Iris pigment epithelial cell (primary cell): ENCODE data around the gene LARGE1.
A peak's percentile ranks its signal among the peaks of the same experiment; 100 is the strongest.

Experiments
- DNase-seq: peaks from one replicate; pipeline ENCODE4 v3.0.0-alpha.2; 2011; ENCODE audit warnings: low read depth

Gene LARGE1

DNA sequence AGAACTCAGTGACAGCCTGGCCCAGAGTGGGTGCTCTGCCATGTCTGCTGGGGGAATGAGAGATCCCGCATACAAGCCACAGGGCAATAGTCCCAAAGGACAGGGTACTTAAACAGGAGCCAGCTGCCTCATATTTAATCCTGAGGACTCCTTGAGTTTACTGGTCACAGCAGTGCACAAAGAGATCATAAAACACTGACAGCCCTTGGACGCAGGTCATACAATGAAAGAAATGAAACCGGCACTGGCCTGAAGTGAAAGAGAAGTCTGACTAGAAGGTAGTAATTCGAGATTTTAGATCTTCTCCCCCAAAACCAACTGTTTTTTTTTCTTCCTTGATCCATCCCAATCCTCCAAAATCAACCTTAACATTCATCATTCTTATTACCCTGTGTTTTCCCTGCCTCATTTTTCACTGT lies 562.3 kb downstream of the LARGE1 start:
- DNase-seq = no peak

DNA sequence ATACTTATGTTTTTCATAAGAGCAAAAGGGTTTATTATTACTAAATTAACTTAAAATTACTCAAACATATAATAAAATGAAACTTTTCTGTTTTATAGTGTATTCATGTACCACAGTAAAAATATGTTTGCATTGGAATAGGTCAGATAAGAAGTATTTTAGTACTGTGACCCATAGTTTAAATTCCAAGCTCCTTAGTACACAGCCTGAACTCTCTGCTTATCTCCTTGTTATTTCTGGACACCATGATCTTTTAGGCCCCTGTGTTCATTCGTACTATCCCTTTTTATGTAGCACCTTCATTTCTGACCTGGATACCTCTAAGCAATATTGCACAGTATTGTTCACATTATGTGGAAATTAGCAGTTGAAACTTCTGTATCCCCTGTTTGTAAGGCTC lies 565.3 kb downstream of the LARGE1 start:
- no peak for DNase-seq

DNA sequence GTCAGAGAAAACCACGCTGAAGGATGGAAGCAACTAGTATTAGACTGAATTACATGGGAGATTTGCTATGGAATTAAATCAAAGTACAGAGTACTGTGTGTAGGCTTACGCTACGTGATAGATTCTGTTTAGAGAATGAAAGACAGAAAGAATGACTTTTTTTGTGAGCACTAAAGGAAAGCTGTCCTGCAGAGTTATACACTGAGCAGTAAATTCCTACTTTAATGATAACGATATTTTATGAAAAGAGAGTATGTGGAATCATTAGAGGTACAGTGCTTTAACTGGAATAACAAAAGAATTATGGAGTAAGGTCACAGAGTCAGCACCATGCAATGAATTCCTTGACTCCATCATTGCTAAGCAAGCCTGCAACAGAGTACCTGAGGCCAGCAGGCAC lies 566.8 kb downstream of the LARGE1 start:
- DNase-seq = no peak

DNA sequence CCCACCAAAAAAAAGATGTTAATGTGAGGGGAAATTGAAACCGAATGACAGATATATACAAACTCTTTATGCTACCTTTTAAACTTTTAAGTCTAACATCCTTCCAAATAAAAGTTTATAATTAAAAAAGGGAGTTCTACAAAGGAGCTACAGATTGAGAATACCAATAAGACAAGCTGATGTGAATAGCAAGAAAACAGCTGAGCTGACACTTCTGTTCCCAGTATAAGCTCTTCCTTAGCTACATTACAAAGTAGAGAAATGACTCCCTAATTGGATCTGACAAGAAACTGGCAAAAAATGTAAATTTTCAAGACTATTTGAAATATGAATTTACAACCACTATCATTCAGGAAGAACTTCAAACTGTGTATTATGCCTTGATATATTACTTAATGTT lies 567.5 kb downstream of the LARGE1 start:
- no peak for DNase-seq

DNA sequence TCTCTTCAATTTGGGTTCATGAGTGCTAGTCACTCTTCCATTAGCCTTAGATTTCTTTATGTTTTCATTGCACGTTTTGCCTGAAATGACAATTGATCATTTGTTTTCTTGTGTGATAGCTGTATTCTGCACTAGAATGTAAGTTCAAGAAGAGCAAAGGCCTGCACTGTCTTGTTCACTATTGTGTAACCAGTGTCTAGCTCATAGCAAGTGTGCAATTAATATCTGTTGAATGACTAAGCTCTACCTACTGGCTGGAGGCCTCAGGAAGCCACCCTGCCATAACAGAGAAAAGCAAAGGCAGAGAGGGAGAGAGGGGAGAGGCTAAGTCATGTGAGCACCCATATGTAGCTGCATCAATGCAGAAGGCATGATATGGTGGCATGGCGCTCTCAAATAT lies 569.3 kb downstream of the LARGE1 start:
- no peak for DNase-seq

DNA sequence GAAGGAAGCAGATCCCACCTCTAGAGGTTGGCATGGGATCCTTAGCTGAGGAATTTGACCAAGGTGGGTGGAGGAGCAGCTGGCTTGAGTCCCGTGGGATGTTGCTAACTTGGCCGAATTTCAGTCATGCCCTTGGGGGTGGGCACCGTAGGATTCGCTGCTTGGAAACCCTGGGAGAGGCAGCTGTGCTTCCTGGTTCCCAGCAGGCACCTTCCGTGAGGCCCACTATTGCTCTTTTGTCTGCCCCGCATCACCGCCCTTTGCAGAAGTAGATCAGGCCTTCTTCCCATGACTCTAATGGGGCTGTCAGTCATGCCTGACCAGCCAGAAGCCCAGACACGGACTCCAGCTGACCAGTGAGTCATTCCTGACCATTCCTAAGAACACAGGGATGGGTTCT lies 569.8 kb downstream of the LARGE1 start:
- DNase-seq = no peak

DNA sequence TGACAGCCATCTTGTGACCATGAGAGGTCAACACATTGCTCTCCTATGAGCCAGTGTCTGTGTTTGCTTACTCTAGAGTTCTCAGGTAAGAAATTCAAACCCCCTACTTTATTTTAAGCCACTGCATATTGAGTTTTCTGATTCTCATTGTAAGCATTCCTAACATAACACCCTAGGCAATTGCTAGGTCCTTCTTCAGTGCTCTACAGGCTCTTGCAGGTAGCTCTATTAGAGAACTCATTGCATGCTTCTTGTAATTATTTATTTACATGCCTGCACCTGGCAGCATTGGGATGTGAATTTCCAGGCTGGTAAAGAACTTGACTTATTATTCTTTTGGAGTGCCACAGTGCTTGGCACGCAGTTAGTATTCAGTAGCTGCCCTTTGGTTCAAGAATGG lies 573.3 kb downstream of the LARGE1 start:
- DNase-seq = no peak

DNA sequence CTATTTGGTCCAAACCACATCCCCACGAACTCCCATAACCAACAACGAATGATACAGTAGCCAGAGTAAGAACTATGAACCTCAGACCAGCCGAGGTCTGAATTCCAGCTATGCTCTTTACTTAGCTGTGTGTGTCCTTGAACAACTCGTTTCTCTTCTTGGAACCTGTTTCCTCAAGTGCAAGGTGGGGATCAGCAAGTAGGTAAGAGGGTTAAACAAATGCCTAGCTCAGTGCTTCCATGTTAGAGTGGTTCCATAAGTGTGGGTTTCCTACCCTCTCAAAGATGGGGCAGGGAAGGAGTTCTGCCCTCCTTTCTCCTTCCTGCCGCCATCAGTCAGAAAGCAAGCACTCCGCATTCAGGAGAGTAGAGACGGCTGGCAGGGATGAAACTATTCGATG lies 578.7 kb downstream of the LARGE1 start:
- no peak for DNase-seq

DNA sequence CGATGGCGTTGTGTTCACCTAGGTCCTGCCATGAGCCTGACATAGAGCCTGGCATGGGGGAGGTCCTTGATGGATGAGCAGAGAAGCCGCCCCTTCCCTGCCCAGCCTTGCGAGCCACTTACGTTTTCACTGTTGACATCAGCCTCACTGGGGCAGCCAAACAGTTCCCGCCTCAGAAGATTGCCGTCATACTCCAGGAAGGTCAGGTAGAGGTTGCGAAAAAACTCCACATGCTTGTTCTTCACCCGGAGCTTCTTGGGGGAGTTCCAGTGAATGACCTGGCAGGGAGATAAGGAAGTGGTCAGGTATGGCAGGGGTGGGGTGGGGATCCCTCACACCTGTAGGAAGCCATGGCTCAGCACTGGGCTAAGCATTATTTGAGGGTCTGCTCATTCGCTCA lies 582.8 kb downstream of the LARGE1 start:
- no peak for DNase-seq

DNA sequence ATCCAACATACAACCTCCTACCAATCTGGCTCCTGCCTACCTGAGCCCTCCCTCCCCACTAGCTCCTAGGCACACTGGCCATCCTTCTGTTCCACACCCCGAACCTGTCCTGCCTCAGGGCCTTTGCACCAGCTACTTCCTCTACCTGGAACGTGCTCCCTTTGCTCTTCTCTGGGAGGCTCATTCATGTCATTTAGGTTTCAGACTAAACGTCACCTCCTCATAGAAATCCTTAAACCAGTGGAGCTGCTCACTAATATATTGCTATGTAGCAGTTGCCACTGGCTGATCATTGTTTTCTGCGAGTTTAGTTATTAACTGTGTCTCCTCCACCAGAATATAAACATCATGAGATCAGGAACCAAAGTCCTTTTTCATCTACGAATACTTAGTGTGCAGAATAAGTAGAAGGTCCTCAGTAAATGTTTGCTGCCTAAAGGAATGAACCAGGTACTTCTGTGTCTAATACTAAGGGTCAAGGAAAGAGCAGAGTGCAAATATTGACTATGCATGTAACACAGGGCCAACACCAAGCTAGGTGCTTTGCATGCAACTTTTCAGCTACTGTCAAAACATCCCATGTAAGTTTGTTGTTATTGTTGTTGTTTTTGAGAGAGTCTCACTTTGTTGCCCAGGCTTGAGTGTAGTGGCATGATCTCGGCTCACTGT lies 584.5 kb downstream of the LARGE1 start:
- DNase-seq = no peak

DNA sequence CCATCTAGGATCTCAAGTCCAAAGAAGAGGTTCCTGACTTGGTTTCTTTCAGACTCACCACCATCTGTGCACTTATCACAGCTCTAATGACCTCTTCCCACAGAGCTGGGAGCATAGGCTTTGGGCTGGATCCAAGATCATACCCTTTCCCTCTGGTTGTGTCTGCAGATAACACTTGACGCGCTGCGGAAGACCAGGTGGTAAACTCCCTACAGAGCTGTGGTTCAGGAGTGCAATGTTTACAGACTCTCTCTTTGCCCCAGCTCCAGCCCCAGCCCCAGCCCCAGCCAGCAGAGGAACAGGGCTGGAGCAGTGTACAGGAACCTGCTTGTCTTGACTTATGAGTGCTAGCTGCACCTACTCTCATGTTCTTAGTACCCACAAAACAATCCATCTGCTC lies 587.7 kb downstream of the LARGE1 start:
- DNase-seq = no peak

DNA sequence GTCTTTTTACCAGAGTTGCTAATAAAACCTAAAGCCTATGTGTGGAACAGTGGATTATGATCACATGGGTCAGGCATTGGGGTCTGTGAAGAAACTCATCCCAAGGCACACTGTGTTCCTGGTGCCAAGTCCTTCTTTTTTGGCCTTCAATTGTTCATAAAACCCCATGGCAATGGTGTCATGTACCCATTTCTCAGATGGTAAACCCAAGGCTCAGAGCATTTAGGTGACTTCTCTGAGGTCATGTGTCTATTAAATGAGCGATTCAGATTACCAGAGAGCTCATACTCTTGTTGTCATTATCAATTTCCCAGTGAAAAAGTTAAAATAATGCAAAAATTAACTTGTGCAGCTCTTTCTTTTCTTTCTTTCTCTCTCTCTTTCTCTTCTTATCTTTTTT lies 589.3 kb downstream of the LARGE1 start:
- no peak for DNase-seq

DNA sequence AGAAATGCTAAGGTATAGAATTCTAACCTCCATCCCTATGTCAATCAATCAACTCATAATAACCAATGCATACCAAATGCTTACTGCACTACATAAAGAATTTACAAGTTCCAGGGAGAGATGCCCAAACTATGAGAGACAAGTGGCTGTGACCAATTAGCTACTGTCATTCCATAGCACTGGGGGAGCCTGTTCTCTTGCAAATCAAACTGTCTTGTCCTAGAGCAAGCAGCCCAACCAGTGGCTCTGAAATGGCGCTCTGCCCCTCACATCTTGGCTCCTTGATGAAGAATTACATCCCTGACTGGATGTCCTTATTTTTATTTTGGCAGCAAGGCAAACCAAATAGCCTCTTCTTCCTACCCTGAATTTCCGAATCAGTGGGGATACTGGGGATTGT lies 589.7 kb downstream of the LARGE1 start:
- DNase-seq = no peak

DNA sequence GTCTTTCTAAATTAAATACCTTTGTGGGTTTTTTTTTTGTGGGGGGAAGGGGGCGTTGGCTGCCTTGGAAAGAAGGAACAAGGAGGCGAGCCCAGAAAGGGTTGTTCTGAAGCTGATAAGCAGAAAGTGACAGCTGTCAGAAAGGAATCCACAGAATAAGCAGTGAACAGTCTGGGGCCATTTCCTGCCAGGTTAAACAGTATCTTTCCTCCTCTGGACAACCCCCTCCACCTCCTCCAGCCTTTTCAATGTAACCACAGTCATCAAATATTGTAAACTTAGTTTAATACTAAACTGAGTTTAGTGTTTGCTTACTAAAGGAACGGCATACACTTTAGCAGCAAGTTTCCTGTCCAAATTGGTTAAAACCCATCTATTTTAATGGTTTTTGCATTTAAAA lies 590.9 kb downstream of the LARGE1 start:
- DNase-seq = no peak

DNA sequence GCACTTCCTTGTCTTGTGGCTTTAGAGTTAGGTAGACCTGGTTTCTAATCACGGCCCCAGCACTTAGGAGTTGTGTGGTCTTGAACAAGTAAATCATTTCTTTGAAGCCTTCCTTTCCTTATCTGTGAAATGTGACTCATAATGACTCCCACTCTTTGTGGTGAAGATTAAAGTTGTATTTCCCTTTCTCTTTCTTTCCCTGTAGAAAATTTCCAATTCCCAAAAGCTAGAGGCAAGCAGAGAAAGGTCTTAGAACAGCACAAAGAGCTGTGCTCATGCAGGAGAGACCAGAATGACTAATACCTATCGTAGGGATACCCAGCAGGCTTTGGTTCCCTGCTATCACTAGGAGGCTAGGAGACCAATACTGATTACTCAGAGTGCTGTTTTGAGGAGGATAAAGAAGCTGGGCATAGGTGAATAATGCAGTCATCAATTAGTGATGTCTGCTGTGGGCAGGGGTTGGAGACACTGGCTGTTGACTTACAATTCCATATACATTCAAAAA lies 591.4 kb downstream of the LARGE1 start:
- peak; percentile 8 for DNase-seq

DNA sequence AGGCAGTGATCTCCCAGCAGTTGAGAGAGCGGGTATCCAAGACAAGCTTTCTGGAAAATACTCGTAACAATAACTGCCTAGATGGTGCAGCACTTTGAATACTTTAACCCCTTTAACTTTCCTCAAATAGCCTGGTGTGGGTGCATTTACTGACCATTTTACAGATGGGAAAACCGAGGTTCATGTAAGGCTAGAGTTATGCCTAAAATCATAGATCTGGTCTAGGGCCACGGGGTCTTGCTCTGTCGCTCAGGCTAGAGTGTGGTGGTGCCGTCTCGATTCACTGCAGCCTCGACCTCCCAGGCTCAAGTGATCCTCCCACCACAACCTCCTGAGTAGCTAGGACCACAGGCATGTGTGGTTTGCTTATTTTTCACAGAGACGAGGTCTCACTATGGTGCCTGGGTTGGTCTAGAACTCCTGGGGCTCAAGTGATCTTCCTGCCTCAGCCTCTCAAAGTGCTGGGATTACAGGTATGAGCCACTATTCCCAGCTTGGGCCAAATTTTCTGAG lies 592.9 kb downstream of the LARGE1 start:
- DNase-seq = no peak

DNA sequence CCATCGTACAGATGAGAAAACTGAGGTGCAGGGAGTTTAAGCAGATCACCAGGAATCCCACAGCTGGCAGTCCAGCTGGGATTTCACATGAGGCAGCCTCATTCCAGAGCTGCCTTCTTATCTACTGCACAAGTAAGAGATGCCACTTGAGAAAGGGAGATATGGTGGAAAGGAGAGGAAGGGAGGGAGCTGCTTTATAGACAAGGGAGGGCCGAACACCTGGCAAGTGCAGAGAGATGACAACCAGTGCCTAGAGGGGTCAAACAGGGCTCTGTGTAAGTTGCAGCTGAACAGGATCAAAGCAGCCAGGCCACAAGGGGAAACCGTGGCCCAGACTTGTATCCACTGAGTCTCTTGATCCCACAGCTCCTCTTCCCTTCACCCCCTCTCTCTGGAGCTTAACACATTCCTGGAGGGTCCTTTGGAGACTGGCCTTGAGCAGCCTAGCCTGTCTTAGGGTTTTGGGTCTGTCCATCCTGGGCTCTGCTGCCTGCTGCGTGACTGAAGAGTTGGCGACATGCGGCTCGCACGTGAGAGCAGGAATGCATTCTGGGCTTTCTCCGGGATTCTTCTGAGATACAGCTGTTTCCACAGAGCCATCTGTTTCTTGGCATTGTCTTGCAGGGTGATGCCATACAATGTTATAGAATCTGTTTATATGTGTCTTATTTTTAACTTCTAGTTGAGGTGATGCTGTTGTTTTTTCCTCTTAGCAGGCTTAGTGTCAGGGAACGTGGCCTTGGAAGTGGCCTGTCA lies 593.6 kb downstream of the LARGE1 start:
- no peak for DNase-seq

DNA sequence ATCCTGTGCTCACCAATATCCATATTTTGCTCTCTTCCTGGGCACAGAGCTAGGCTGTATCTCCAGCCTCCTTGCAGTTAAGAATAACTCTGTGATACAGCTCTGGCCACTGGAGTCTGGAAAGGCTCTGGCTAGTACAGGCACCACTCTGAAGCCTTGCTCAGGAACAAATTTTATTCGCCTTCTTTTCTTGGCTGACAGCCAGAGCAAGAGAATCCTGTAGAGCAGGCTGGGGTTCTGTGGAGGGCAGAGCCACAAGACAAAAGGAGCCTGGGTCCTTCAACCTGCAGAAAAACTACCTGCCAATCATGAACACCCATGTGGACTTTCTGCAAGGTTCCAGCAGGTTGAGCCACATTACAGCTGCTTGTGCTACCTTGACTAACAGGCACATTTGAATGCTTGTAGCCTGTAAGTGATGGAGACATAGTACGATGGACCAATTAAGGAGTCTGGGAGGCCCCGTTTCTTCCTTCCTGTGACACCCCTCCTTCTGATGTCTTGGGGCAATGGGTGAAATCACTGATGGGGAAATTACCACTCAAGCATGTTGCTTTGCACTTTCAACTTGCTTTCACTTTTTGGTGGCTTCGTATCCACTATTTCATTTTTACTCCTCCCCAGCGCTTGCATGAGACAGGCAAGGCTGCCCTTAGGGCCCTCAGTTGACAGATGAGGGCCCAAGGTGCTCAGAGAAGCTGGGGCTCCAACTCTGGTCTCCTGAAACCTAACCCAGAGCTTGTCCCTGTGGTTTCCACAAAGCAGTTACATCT lies 594.9 kb downstream of the LARGE1 start:
- DNase-seq = no peak

DNA sequence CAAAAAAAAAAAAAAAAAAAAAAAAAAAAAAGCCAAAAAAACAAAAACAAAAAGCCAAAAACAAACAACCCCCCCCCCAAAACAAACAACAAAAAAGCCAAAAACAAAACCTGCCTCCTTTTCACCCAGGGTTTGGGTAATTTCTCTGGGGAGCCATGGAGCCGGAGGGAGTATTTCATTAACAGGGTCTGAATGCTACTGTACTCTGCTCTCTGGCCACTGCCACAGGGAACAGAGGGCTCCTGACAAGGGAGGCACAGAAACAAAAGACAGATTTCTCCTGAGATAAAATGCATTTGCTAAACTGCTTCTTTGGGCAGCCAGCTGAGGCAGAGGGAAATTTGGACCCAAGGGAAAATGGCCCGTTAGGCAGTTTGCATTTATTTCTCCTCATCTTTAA lies 596.0 kb downstream of the LARGE1 start:
- DNase-seq = no peak

DNA sequence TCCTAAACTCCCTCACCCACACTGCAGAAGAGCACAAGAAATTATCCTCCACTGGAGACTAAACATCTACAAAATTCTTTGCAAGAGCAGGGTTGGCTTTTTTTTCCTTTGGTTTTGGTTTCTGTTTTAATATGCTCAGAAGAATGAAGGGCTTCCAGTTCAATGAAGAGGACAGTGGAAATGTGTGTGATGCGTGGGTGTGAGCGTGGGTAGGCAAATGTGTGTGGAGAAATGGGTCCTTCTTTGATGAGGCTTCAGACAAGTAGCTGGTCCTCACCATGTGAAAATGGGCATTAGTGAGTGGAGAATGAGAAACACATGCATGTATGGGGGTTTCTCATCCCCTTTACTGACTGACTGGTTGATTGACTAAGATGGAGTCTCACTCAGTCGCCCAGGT lies 598.8 kb downstream of the LARGE1 start:
- DNase-seq = no peak

DNA sequence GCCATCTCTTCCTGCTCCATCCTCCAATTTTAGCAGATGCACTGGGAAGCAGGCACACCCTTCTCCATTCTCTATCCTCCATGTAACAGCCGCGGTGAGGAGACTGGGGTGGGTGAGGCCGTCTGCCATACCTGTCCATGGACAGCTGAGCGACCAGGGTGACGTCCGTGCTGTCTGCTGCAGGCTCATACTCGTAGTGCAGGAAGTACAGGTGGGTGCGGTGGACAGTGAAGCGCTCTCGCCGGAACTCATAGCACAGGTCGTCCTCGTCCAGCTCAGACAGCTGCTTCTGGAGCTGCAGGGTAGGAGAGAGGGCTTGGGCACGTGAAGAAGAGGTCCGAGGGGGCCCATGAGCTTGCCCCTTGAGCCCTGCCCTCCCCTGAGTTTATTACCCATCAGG lies 604.3 kb downstream of the LARGE1 start:
- DNase-seq = no peak

DNA sequence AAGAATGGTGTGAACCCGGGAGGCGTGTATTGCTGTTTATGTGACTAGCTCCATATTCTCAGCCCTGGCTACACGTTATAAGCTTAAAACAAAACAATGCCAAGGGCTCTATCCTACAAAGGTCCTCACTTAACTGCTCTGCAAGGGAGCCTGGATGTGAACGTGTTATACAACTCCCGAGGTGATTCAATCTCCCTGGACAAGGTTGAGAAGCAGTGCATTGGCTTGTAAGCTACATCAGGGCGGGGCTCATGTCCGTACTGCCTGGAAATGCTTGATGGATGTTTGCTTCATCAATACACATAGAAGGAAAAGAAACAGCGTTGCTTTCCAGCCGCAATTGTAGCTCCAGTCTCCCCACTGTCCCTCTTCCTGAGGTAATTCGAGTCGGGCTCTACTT lies 605.2 kb downstream of the LARGE1 start:
- DNase-seq = no peak

DNA sequence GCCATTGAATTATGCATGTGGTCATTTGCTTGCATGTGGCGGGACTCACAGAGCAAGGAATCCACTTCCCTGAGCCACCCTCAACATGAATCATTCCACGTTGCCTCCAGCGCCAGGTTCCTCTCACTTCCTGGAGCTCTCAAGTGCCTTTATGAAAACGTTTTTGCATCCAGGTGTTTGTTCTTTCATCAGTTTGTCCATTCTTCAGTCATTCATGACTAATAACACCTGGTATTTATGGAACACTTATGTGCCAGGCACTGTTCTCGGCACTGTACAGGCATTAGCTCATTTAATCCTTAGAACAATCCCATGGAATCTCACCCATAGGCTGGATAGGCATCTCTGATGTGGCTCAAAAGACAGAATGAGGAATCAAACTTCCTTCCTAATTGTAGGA lies 606.0 kb downstream of the LARGE1 start:
- no peak for DNase-seq
